Thyroid gland (tissue), 4 donors: ENCODE measurements around the gene LRRC27.

Source experiments
- POLR2A ChIP-seq, 2 donors: fragments of 450-650 bp; IDR thresholded peaks; one replicate each; pipeline ENCODE4 v1.6.1; 2017; ENCODE audit warnings: antibody characterized with exemption in 2 of 2, mild to moderate bottlenecking in 2 of 2, moderate library complexity in 1 of 2
- TF ChIP-seq, protein P1 (sequence below), 6 experiments: fragments of 200-600 bp in 3 of 6; fragments of 450-650 bp in 3 of 6; sonication (generic) in 3 of 6; IDR thresholded peaks; one replicate each; pipeline ENCODE4 v1.5.1; 2016 to 2019; ENCODE audit warnings: antibody characterized with exemption in 6 of 6, mild to moderate bottlenecking in 2 of 6, inconsistent platforms in 1 of 6, moderate library complexity in 1 of 6

DNA sequence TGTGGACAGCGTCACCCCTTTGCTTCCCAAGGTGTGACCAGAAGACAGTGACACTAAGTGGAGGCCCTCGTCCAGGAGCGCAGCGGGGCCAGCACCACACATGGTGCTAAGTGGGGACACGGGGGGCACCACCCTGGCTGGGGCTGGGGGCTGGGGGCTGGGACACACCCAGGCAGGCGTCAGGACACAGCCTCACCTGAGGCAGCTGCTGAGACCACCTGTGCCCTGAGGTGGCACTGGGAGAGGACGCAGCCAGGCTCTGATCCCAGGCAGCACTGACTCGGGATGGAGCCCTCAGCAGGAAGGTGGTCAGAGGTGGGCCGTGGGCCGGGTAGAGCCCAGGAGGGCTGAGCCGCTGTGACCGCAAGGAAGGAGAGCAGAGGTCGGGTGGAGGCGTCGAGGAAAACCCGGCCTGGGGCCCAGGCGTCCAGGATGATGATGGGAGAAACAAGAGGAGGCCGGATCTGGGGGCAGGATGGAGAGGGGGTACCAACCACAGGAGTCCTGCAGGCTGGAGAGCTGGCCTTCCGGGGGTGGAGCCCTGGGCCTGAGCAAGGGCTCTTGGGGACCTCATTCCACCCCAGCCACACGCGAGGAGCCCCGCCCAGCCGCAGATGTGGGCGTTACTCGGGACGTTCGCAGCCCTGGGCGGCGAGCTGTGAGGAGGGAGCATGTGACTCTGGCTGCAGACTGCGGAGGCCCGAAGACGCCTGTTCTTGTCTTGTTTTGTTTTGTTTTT lies 22.5 kb downstream of the LRRC27 start:
- no peak for TF ChIP-seq POLR2A (IDR thresholded peaks at IDR 0.05)
- TF ChIP-seq, protein P1, sequence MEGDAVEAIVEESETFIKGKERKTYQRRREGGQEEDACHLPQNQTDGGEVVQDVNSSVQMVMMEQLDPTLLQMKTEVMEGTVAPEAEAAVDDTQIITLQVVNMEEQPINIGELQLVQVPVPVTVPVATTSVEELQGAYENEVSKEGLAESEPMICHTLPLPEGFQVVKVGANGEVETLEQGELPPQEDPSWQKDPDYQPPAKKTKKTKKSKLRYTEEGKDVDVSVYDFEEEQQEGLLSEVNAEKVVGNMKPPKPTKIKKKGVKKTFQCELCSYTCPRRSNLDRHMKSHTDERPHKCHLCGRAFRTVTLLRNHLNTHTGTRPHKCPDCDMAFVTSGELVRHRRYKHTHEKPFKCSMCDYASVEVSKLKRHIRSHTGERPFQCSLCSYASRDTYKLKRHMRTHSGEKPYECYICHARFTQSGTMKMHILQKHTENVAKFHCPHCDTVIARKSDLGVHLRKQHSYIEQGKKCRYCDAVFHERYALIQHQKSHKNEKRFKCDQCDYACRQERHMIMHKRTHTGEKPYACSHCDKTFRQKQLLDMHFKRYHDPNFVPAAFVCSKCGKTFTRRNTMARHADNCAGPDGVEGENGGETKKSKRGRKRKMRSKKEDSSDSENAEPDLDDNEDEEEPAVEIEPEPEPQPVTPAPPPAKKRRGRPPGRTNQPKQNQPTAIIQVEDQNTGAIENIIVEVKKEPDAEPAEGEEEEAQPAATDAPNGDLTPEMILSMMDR (IDR thresholded peaks at IDR 0.05), result no peak
